PC-3 (cell line): ENCODE data around the gene SMIM7. TPM values are rescaled to one million over a fixed set of nuclear protein-coding genes. Genes with fewer than 3 reads are reported as not detected.

ENCODE experiments used
- ATAC-seq: fragments of 200-7000 bp; cut with Tn5 transposase; 2 replicates; pipeline ENCODE4 v1.9.1; 2020; ENCODE audit warnings: mild to moderate bottlenecking, moderate library complexity
- BruUV-seq: library from RNA; stranded (reverse); fragments of 400-500 nt; replicated peaks from 2 replicates; lab custom pipeline; 2021; lab: Mats Ljungman, UMichigan
- CTCF ChIA-PET: fragments of 300-600 bp; sonication (Branson Sonifier 250); formaldehyde crosslinking; loops from one replicate; lab custom pipeline; 2022; ENCODE audit warnings: antibody characterized with exemption; lab: Charles Lee
- POLR2A ChIA-PET: fragments of 300-600 bp; sonication (Branson Sonifier 250); formaldehyde crosslinking; loops from one replicate; lab custom pipeline; 2022; ENCODE audit warnings: antibody characterized with exemption; ENCODE audit not compliant: unreplicated experiment; lab: Charles Lee
- DNase-seq: peaks from one replicate; pipeline ENCODE4 v3.0.0-alpha.2; 2015
- H2AFZ ChIP-seq: fragments of 300-600 bp; sonication (generic); 2 replicates; pipeline ENCODE4 v1.6.0; 2016; ENCODE audit warnings: antibody characterized with exemption, low read length
- H3F3A ChIP-seq: fragments of 300-600 bp; sonication (generic); one replicate; pipeline ENCODE4 v1.6.0; 2017; ENCODE audit warnings: antibody characterized with exemption, low read length, control low read depth, mild to moderate bottlenecking; ENCODE audit not compliant: unreplicated experiment
- H3K27ac ChIP-seq: fragments of 300-600 bp; sonication (generic); 2 replicates; pipeline ENCODE4 v1.5.1; 2016; ENCODE audit warnings: mild to moderate bottlenecking, low read length
- H3K27me3 ChIP-seq: fragments of 300-600 bp; sonication (generic); 2 replicates; pipeline ENCODE4 v1.6.1; 2016; ENCODE audit warnings: low read length, mixed read lengths
- H3K36me3 ChIP-seq: fragments of 300-600 bp; sonication (generic); 2 replicates; pipeline ENCODE4 v1.6.1; 2016; ENCODE audit warnings: low read depth, mixed run types, low read length, mixed read lengths
- H3K4me1 ChIP-seq: fragments of 300-600 bp; sonication (generic); 2 replicates; pipeline ENCODE4 v1.5.1; 2016; ENCODE audit warnings: low read length; ENCODE audit not compliant: insufficient read depth
- H3K4me2 ChIP-seq: fragments of 300-600 bp; sonication (generic); 2 replicates; pipeline ENCODE4 v1.6.0; 2016; ENCODE audit warnings: low read length
- H3K4me3 ChIP-seq: fragments of 300-600 bp; sonication (generic); 2 replicates; pipeline ENCODE4 v1.5.1; 2016; ENCODE audit warnings: mild to moderate bottlenecking, low read length, mixed read lengths
- H3K79me2 ChIP-seq: fragments of 300-600 bp; sonication (generic); 2 replicates; pipeline ENCODE4 v1.6.1; 2017; ENCODE audit warnings: low read length, mixed read lengths
- H3K9ac ChIP-seq: fragments of 300-600 bp; sonication (generic); 2 replicates; pipeline ENCODE4 v1.6.0; 2016; ENCODE audit warnings: mild to moderate bottlenecking, low read length
- H3K9me2 ChIP-seq: fragments of 300-600 bp; sonication (generic); replicated peaks from 2 replicates; pipeline ENCODE4 v1.6.1; 2016; ENCODE audit warnings: mixed run types, low read length, mixed read lengths
- H3K9me3 ChIP-seq: fragments of 300-600 bp; sonication (generic); 2 replicates; pipeline ENCODE4 v1.6.1; 2016; ENCODE audit warnings: low read length, mixed read lengths
- H4K20me1 ChIP-seq: fragments of 300-600 bp; sonication (generic); 2 replicates; pipeline ENCODE4 v1.6.1; 2016; ENCODE audit warnings: low read length, mixed read lengths
- EZH2 ChIP-seq: fragments of 300-600 bp; sonication (generic); IDR thresholded peaks from one replicate; pipeline ENCODE4 v1.6.1; 2017; ENCODE audit warnings: antibody characterized with exemption, mild to moderate bottlenecking, low read length; ENCODE audit not compliant: unreplicated experiment
- EZH2phosphoT487 ChIP-seq: fragments of 300-600 bp; sonication (generic); IDR thresholded peaks from 2 replicates; pipeline ENCODE4 v1.6.1; 2018; ENCODE audit warnings: mild to moderate bottlenecking, antibody characterized with exemption, low read length, borderline replicate concordance
- intact Hi-C: fragments of 100-400 bp; cut with micrococcal nuclease; formaldehyde crosslinking; loops from 2 replicates; pipeline ENCODE4 v1.9.0; 2023
- total RNA-seq: library from RNA; depleted of rRNA; stranded (reverse); fragments of >200 nt; gene quantifications from 2 replicates; pipeline ENCODE4 v1.2.3, GENCODE V29; 2014
- TF ChIP-seq, protein P1 (sequence below): fragments of 300-600 bp; sonication (generic); conservative IDR thresholded peaks from 2 replicates; pipeline ENCODE4 v1.5.1; 2017; ENCODE audit warnings: antibody characterized with exemption, low read depth, mild to moderate bottlenecking, low read length

The SMIM7 gene
- total RNA-seq, 1 experiment from 2014 or later = 74.1 TPM

DNA sequence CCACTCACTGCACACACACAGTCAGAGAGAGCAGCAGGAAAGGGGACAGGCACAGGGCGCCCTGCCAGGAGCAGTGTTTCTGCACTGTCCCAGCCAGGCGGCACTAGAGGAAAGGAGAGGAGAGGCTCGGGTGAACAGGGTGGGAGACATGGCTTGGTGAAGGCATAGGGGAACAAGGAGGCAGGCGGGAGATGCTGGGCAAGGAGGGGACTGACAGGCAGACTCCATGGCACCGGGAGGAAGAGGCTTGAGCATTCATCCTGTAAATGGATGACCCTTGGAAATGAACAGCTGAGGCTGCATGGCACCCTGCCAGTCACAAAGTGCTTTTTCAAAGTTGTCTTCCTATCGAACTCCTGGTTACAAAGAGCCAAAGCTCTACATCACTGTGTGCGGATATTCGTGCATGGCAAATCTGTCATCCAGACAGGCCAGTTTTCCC lies 54.4 kb downstream of the SMIM7 start:
- no peaks in the 10 kb centered on the region for H3K27me3 ChIP-seq
- peaks cover 13% of the 10 kb centered on the region for H3K4me1 ChIP-seq
- H3K9me2 ChIP-seq = no peaks in the 10 kb centered on the region
- no TSS peak for BruUV-seq
- CTCF ChIA-PET = no interaction called here
- no peaks in the 10 kb centered on the region for H3K9me3 ChIP-seq
- ATAC-seq = no peak
- intact Hi-C loops = no loop called here
- H3K27ac ChIP-seq = no peak overlapping the region
- POLR2A ChIA-PET = no interaction called here
- no peak for TF ChIP-seq EZH2
- TF ChIP-seq EZH2phosphoT487 = no peak
- TF ChIP-seq, protein P1, sequence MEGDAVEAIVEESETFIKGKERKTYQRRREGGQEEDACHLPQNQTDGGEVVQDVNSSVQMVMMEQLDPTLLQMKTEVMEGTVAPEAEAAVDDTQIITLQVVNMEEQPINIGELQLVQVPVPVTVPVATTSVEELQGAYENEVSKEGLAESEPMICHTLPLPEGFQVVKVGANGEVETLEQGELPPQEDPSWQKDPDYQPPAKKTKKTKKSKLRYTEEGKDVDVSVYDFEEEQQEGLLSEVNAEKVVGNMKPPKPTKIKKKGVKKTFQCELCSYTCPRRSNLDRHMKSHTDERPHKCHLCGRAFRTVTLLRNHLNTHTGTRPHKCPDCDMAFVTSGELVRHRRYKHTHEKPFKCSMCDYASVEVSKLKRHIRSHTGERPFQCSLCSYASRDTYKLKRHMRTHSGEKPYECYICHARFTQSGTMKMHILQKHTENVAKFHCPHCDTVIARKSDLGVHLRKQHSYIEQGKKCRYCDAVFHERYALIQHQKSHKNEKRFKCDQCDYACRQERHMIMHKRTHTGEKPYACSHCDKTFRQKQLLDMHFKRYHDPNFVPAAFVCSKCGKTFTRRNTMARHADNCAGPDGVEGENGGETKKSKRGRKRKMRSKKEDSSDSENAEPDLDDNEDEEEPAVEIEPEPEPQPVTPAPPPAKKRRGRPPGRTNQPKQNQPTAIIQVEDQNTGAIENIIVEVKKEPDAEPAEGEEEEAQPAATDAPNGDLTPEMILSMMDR = no peak
- H3K79me2 ChIP-seq = peaks cover 97% of the 10 kb centered on the region
- no peak overlapping the region for H3K4me3 ChIP-seq
- H4K20me1 ChIP-seq = peaks cover 82% of the 10 kb centered on the region
- DNase-seq = no peak
- no peak overlapping the region for H3K9ac ChIP-seq
- no peak overlapping the region for H2AFZ ChIP-seq
- H3F3A ChIP-seq = no peaks in the 10 kb centered on the region
- no peak overlapping the region for H3K4me2 ChIP-seq
- no peaks in the 10 kb centered on the region for H3K36me3 ChIP-seq

DNA sequence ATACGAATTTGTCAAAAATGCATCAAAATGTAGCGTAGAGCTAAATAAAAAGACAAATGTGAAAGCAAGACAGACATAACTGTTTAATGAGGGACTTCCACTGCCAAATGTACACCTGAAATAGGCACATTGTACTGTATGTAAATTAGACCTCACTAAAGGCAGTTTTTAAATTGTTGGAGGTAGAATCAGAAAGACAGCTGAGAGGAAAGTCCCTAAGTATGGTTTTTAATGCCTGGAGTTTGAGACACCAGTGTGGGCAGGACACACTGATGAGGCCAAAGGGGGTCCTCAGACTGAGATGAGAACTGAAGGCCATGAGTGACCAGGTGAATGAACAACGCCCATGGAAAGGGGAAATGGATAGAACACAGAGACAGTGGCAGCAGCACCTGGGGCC lies 54.8 kb downstream of the SMIM7 start:
- ATAC-seq = no peak
- ChIA-PET CTCF (no interaction called here), POLR2A (no interaction called here)
- H3K79me2 ChIP-seq = peaks cover 97% of the 10 kb centered on the region
- no TSS peak for BruUV-seq
- H3K36me3 ChIP-seq = no peaks in the 10 kb centered on the region
- no peak for TF ChIP-seq EZH2
- TF ChIP-seq, protein P1 = no peak
- no peak for TF ChIP-seq EZH2phosphoT487
- no peaks in the 10 kb centered on the region for H3K27me3 ChIP-seq
- H3K4me3 ChIP-seq = no peak overlapping the region
- H3K9me2 ChIP-seq = no peaks in the 10 kb centered on the region
- H2AFZ ChIP-seq = no peak overlapping the region
- no peak overlapping the region for H3K9ac ChIP-seq
- H3K4me1 ChIP-seq = peaks cover 13% of the 10 kb centered on the region
- no peak for DNase-seq
- no peak overlapping the region for H3K27ac ChIP-seq
- H4K20me1 ChIP-seq = peaks cover 85% of the 10 kb centered on the region
- no peaks in the 10 kb centered on the region for H3K9me3 ChIP-seq
- intact Hi-C loops = no loop called here
- no peak overlapping the region for H3K4me2 ChIP-seq
- no peaks in the 10 kb centered on the region for H3F3A ChIP-seq

DNA sequence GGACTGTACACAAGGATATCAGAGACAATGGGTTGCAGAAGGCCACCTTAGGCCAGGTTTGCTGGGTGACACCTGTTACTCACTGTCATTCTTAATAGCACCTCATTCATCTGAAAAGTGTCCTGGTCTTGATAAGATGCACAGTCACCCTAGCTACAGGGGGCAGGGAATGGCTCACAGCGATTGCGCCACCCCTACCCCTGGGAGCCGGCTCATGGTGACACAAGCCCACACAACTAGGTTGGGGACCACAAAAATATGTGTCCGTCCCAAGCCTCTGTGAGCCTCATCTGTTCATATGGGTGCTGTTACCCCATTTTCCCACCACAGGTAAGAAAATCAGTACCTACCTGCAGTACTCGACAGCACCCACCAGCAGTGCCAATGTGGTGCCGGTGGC lies 55.3 kb downstream of the SMIM7 start:
- peaks cover 13% of the 10 kb centered on the region for H3K4me1 ChIP-seq
- H3K79me2 ChIP-seq = peaks cover 97% of the 10 kb centered on the region
- H3K36me3 ChIP-seq = no peaks in the 10 kb centered on the region
- DNase-seq (no peak), ATAC-seq (no peak)
- H3K9me3 ChIP-seq = no peaks in the 10 kb centered on the region
- no peaks in the 10 kb centered on the region for H3F3A ChIP-seq
- POLR2A ChIA-PET = no interaction called here
- no peaks in the 10 kb centered on the region for H3K9me2 ChIP-seq
- no peak overlapping the region for H3K27ac ChIP-seq
- no peak overlapping the region for H2AFZ ChIP-seq
- H4K20me1 ChIP-seq = peaks cover 86% of the 10 kb centered on the region
- H3K9ac ChIP-seq = no peak overlapping the region
- intact Hi-C loops = no loop called here
- no peak overlapping the region for H3K4me2 ChIP-seq
- TF ChIP-seq EZH2phosphoT487 (no peak), EZH2 (no peak)
- TF ChIP-seq, protein P1 = no peak
- CTCF ChIA-PET = no interaction called here
- H3K4me3 ChIP-seq = no peak overlapping the region
- no peaks in the 10 kb centered on the region for H3K27me3 ChIP-seq
- no TSS peak for BruUV-seq
